Thoracic aorta (tissue), 2 donors: ENCODE results near the gene ROBO1. TPM values are rescaled to one million over a fixed set of nuclear protein-coding genes. Genes with fewer than 3 reads are reported as not detected.

ENCODE experiments used
- ATAC-seq: fragments of 150-250 bp; one replicate; pipeline ENCODE4 v1.8.0; 2017; ENCODE audit warnings: low read depth; ENCODE audit not compliant: insufficient number of reproducible peaks, low FRiP score
- DNase-seq: peaks from one replicate; pipeline ENCODE4 v3.0.0-alpha.2; 2020; ENCODE audit warnings: low spot score
- H3K27ac ChIP-seq, 2 donors: fragments of 200-600 bp; sonication (generic); 1 replicate in 1 of 2; 2 replicates in 1 of 2; pipeline ENCODE4 v1.5.1; 2016; ENCODE audit warnings: mild to moderate bottlenecking in 2 of 2, moderate library complexity in 2 of 2
- H3K27me3 ChIP-seq: fragments of 200-600 bp; sonication (generic); replicated peaks from 2 replicates; pipeline ENCODE4 v1.6.0; 2016; ENCODE audit warnings: mild to moderate bottlenecking; ENCODE audit not compliant: insufficient read depth
- H3K36me3 ChIP-seq: fragments of 200-600 bp; sonication (generic); one replicate; pipeline ENCODE4 v1.5.1; 2016
- H3K4me1 ChIP-seq, 2 donors: fragments of 200-600 bp; sonication (generic); 1 replicate in 1 of 2; 2 replicates in 1 of 2; pipeline versions ENCODE4 v1.5.1 to v1.6.0; 2016; ENCODE audit warnings: low read depth in 2 of 2, mild to moderate bottlenecking in 1 of 2; ENCODE audit not compliant: control insufficient read depth in 1 of 2
- H3K4me3 ChIP-seq: fragments of 200-600 bp; sonication (generic); 2 replicates; pipeline ENCODE4 v1.5.1; 2016; ENCODE audit warnings: mild to moderate bottlenecking
- H3K9me3 ChIP-seq: fragments of 200-600 bp; sonication (generic); 2 replicates; pipeline ENCODE4 v1.5.1; 2016
- CTCF ChIP-seq: fragments of 200-600 bp; sonication (generic); IDR thresholded peaks from one replicate; pipeline ENCODE4 v1.5.1; 2019; ENCODE audit warnings: antibody characterized with exemption
- total RNA-seq, 2 donors: library from RNA; depleted of rRNA; stranded (reverse); fragments of >200 nt; gene quantifications; one replicate each; pipeline versions ENCODE4 v1.1.0 to v1.2.3, GENCODE V29; 2016

Gene ROBO1
- total RNA-seq, 2 donors from 2014 or later = 13.3 to 24.4 TPM

DNA sequence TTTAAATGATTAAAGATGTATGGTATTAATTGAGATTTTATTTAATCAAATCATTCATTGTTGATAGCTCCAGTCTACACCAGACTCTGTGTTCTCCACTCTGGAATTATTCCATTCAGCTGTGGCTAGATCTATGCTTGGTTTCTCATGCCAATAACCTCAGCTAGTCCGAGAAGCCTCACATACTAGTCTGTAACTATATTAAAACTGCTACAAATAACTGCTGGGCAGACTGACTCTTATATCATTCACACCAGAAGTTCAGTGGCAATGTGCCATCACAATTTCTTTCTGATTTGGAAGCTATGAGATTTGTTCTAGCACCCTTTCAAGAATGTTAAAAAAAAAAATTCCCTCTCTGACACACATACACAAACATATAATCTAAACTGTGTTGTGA, 947.3 kb downstream of the ROBO1 start:
- DNase-seq = no peak
- Histone ChIP-seq H3K9me3 (no peaks in the 10 kb centered on the region), H3K4me3 (no peak overlapping the region), H3K27me3 (no peaks in the 10 kb centered on the region), H3K4me1 (peaks cover 0 to 46% of the 10 kb centered on the region in 2 donors), H3K27ac (no peak overlapping the region), H3K36me3 (no peaks in the 10 kb centered on the region)
- TF ChIP-seq CTCF = no peak
- no peak for ATAC-seq

DNA sequence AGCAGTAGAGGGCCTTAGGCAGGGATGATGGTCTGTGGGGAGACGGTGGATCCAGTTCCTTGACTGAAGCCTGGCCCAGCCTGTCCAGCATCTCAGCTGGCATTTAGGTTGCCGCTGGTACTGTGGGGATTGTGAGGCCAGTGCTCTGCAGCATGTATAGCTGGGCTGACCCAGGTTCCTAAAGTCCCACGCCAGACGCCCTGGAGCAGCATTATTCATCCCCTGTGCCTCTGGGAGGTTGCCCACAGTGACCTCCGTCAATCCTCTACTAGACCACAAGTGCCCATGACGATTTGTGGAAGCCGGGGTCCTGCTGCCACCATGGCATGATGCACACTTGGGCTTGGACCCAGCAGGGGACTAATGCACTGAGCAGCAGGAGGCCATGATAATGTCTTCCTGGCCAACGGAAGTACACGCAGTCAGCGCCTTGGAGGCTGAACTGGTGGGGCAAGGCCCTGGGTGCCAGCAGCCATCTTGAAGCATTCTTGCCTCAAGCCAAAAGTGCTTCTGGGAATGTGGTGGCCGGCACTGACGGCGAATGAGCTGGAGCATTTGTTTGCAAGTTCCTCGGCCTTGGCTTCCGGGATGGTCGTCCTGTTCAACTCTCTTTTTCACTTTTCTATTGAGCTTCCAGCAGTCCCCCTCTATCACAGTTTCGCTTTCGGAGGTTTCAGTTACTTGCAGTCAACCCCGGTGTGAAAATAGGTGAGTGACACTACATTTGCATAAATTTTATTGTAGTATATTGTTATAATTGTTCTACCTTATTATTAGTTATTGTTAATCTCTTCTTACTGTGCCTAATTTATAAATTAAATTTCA, 949.4 kb downstream of the ROBO1 start:
- ATAC-seq (no peak), DNase-seq (no peak)
- Histone ChIP-seq H3K4me1 (peaks cover 0 to 39% of the 10 kb centered on the region in 2 donors), H3K27me3 (no peaks in the 10 kb centered on the region), H3K9me3 (no peaks in the 10 kb centered on the region), H3K4me3 (no peak overlapping the region), H3K36me3 (no peaks in the 10 kb centered on the region), H3K27ac (no peak overlapping the region)
- no peak for TF ChIP-seq CTCF

DNA sequence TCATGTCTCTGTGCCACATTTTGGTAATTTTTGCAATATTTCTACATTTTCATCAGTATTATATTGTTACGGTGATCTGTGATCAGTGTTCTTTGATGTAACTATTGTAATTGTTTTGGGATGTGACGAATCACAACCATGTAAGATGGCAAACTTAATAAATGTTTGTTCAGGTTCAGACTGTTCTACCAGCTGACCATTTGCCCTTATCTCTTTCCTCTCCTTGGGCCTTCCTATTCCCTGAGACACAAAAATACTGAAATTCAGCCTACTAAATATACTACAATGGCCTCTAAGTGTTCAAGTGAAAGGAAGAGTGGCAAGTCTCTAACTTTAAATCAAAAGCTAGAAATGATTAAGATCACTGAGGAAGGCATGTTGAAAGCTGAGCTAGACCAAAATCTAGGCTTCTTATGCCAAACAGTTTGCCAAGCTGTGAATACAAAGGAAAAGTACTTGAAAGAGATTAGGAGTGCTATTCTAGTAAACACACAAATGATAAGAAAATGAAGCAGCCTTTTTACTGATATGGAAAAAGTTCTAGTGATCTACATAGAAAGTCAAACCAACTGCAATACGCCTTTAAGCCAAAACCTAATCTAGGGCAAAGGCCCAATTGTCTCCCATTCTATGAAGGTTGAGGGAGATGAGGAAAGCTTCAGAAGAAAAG, 952.8 kb downstream of the ROBO1 start:
- H3K27ac ChIP-seq = no peak overlapping the region
- H3K36me3 ChIP-seq = no peaks in the 10 kb centered on the region
- TF ChIP-seq CTCF = no peak
- no peak overlapping the region for H3K4me3 ChIP-seq
- no peaks in the 10 kb centered on the region for H3K27me3 ChIP-seq
- no peak for DNase-seq
- H3K4me1 ChIP-seq = peaks cover 0 to 14% of the 10 kb centered on the region in 2 donors
- no peaks in the 10 kb centered on the region for H3K9me3 ChIP-seq
- ATAC-seq = no peak

DNA sequence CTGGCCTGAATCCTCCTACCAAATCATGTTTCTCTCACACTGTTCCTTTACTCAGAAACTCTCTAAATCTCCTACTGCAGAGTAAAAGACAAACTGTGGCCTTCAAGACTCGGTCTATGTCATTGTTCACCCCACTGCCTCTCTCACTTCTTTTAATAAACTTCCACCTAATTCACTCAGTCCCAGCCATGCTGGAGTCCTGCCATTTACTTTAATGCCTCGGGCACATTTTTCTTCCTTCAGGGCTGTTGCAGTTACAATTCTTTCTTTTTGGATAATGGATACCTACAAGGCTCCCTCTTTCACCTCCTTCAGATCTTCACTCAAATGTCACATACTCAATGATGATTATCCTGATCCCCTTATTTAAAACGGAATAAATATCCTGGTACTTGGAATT, 955.6 kb downstream of the ROBO1 start:
- TF ChIP-seq CTCF = no peak
- Histone ChIP-seq H3K4me3 (no peak overlapping the region), H3K27ac (no peak overlapping the region), H3K9me3 (no peaks in the 10 kb centered on the region), H3K27me3 (no peaks in the 10 kb centered on the region), H3K36me3 (no peaks in the 10 kb centered on the region), H3K4me1 (peaks cover 0 to under 1% of the 10 kb centered on the region in 2 donors)
- no peak for DNase-seq
- ATAC-seq = no peak

GRCh38 chr3:78809966-78810365, 957.8 kb downstream of the ROBO1 start:
- no peak overlapping the region for H3K27ac ChIP-seq
- no peaks in the 10 kb centered on the region for H3K27me3 ChIP-seq
- DNase-seq = no peak
- H3K36me3 ChIP-seq = no peaks in the 10 kb centered on the region
- no peaks in the 10 kb centered on the region for H3K4me1 ChIP-seq
- TF ChIP-seq CTCF = no peak
- no peak overlapping the region for H3K4me3 ChIP-seq
- H3K9me3 ChIP-seq = no peaks in the 10 kb centered on the region
- ATAC-seq = no peak
